Suprapubic skin (tissue), 4 donors: Measurements from ENCODE around the gene SYNE1. TPM values are rescaled to one million over a fixed set of nuclear protein-coding genes. Genes with fewer than 3 reads are reported as not detected.
"Not testable (repeated sequence)": the region's sequence is repeated elsewhere in the genome, so short reads cannot be mapped to it uniquely, and the experiment has no call there.

Source experiments
- DNase-seq, 2 donors: peaks; one replicate each; pipeline ENCODE4 v3.0.0-alpha.2; 2019; ENCODE audit warnings: low spot score in 2 of 2
- H3K27ac ChIP-seq: fragments of 200-600 bp; sonication (generic); one replicate; pipeline ENCODE4 v1.5.1; 2019
- H3K27me3 ChIP-seq: fragments of 200-600 bp; sonication (generic); one replicate; pipeline ENCODE4 v1.5.1; 2019
- H3K36me3 ChIP-seq: fragments of 200-600 bp; sonication (generic); one replicate; pipeline ENCODE4 v1.5.1; 2019
- H3K4me1 ChIP-seq: fragments of 200-600 bp; sonication (generic); one replicate; pipeline ENCODE4 v1.5.1; 2019
- H3K4me3 ChIP-seq: fragments of 200-600 bp; sonication (generic); one replicate; pipeline ENCODE4 v1.5.1; 2019; ENCODE audit warnings: mild to moderate bottlenecking
- H3K9me3 ChIP-seq: fragments of 200-600 bp; sonication (generic); one replicate; pipeline ENCODE4 v1.5.1; 2019
- CTCF ChIP-seq, 2 donors: fragments of 200-600 bp in 1 of 2; fragments of 450-650 bp in 1 of 2; sonication (generic) in 1 of 2; IDR thresholded peaks; one replicate each; pipeline ENCODE4 v1.5.1; 2016 to 2019; ENCODE audit warnings: antibody characterized with exemption in 2 of 2, mild to moderate bottlenecking in 1 of 2, moderate library complexity in 1 of 2
- EP300 ChIP-seq: sonication (generic); formaldehyde crosslinking; IDR thresholded peaks from one replicate; pipeline ENCODE4 v1.6.1; 2017; ENCODE audit warnings: antibody characterized with exemption
- POLR2A ChIP-seq, 2 donors: fragments of 450-650 bp; IDR thresholded peaks; one replicate each; pipeline ENCODE4 v1.6.1; 2017; ENCODE audit warnings: antibody characterized with exemption in 2 of 2, mild to moderate bottlenecking in 2 of 2, moderate library complexity in 2 of 2
- POLR2AphosphoS5 ChIP-seq, 3 donors: sonication (generic); formaldehyde crosslinking; IDR thresholded peaks; one replicate each; pipeline ENCODE4 v1.6.1; 2017; ENCODE audit warnings: antibody characterized with exemption in 3 of 3
- WGBS: methylation state at CpG from one replicate; pipeline ENCODE4 v1.1.5; 2018; 5-methylcytosine and 5-hydroxymethylcytosine counted together
- total RNA-seq, 4 donors: library from RNA; depleted of rRNA; stranded (reverse); fragments of >200 nt; gene quantifications; one replicate each; pipeline ENCODE4 v1.1.0, GENCODE V29; 2016

Gene SYNE1
- total RNA-seq, 4 donors from 2014 or later, result 105 to 184 (median 132) TPM

- TF ChIP-seq POLR2A (IDR thresholded peaks at IDR 0.05) (no peak), CTCF (IDR thresholded peaks at IDR 0.05) (no peak), POLR2AphosphoS5 (IDR thresholded peaks at IDR 0.05) (no peak), EP300 (no peak)
- WGBS, result 56% methylated on average over 2 of the region's 2 CpGs
- no peak overlapping the region for H3K27ac ChIP-seq
- no peak overlapping the region for H3K4me3 ChIP-seq
- no peaks in the 10 kb centered on the region for H3K9me3 ChIP-seq
- H3K36me3 ChIP-seq, result no peaks in the 10 kb centered on the region
- H3K4me1 ChIP-seq, result no peaks in the 10 kb centered on the region
- no peak for DNase-seq
- H3K27me3 ChIP-seq, result no peaks in the 10 kb centered on the region
Observed at GRCh38 chr6:152648105-152648504, 10.9 kb upstream of the SYNE1 start.

GRCh38 chr6:152646732-152647131 is 9.6 kb upstream of the SYNE1 start:
- not testable (repeated sequence) for H3K27me3 ChIP-seq, H3K4me1 ChIP-seq, H3K27ac ChIP-seq, H3K4me3 ChIP-seq, DNase-seq, H3K9me3 ChIP-seq, H3K36me3 ChIP-seq
- WGBS, result 45% methylated on average over 4 of the region's 4 CpGs

- Histone ChIP-seq H3K9me3 (no peaks in the 10 kb centered on the region), H3K36me3 (no peaks in the 10 kb centered on the region), H3K4me3 (no peak overlapping the region), H3K27ac (no peak overlapping the region), H3K4me1 (peaks cover 3% of the 10 kb centered on the region), H3K27me3 (no peaks in the 10 kb centered on the region)
- no peak for TF ChIP-seq POLR2A (IDR thresholded peaks at IDR 0.05)
- TF ChIP-seq CTCF (IDR thresholded peaks at IDR 0.05), result peak in 1 of 2 donors; percentile 42
- no peak for TF ChIP-seq EP300
- TF ChIP-seq POLR2AphosphoS5 (IDR thresholded peaks at IDR 0.05), result no peak
- no peak for DNase-seq
- WGBS, result 52% methylated on average over 7 of the region's 8 CpGs
Observed at GRCh38 chr6:152642578-152643375, 5.6 kb upstream of the SYNE1 start.

- DNase-seq, result peak in 1 of 2 donors; percentile 71
- under 1% methylated on average over 20 of the region's 72 CpGs for WGBS
- Histone ChIP-seq H3K27ac (peak overlapping the region; percentile 17), H3K4me3 (peak overlapping the region; percentile 59), H3K36me3 (no peaks in the 10 kb centered on the region), H3K9me3 (no peaks in the 10 kb centered on the region), H3K27me3 (peaks cover 8% of the 10 kb centered on the region), H3K4me1 (peaks cover 19% of the 10 kb centered on the region)
- no peak for TF ChIP-seq POLR2AphosphoS5 (IDR thresholded peaks at IDR 0.05)
- TF ChIP-seq POLR2A (IDR thresholded peaks at IDR 0.05), result no peak
- TF ChIP-seq CTCF (IDR thresholded peaks at IDR 0.05), result no peak
- no peak for TF ChIP-seq EP300
Observed at GRCh38 chr6:152636609-152637295, 410 bp downstream of the SYNE1 start.

GRCh38 chr6:152636021-152636608 is 1.0 kb downstream of the SYNE1 start:
- Histone ChIP-seq H3K4me3 (peak overlapping the region; percentile 59), H3K27ac (peak overlapping the region; percentile 17), H3K36me3 (no peaks in the 10 kb centered on the region), H3K27me3 (peaks cover 8% of the 10 kb centered on the region), H3K9me3 (no peaks in the 10 kb centered on the region), H3K4me1 (peaks cover 19% of the 10 kb centered on the region)
- no peak for DNase-seq
- WGBS, result 3% methylated on average over 20 of the region's 20 CpGs
- no peak for TF ChIP-seq POLR2A (IDR thresholded peaks at IDR 0.05)
- TF ChIP-seq POLR2AphosphoS5 (IDR thresholded peaks at IDR 0.05), result no peak
- no peak for TF ChIP-seq EP300
- no peak for TF ChIP-seq CTCF (IDR thresholded peaks at IDR 0.05)
